ENCODE results near the gene TALDO1. TPM values are rescaled to one million over a fixed set of nuclear protein-coding genes. Genes with fewer than 3 reads are reported as not detected.

TALDO1 gene
- total RNA-seq, 1 donor from 2014 or later: 101 TPM

- H3K9me3 Mint-ChIP-seq: no peaks in the 10 kb centered on the region
- no peak for DNase-seq (ENCODE audit: low spot score)
- no peaks in the 10 kb centered on the region for H3K36me3 ChIP-seq
- H3K4me1 Mint-ChIP-seq: peaks cover 20% of the 10 kb centered on the region
- no peak overlapping the region for H3K4me3 Mint-ChIP-seq
- peaks cover 30% of the 10 kb centered on the region for H3K4me1 ChIP-seq
- no peak overlapping the region for H3K27ac ChIP-seq
- no peak overlapping the region for H3K4me3 ChIP-seq
- H3K4me2 ChIP-seq: no peak overlapping the region
- H3K9ac ChIP-seq: no peak overlapping the region
- peaks cover 2% of the 10 kb centered on the region for H3K36me3 Mint-ChIP-seq
- no peaks in the 10 kb centered on the region for H3K9me3 ChIP-seq (ENCODE audit: low read depth)
- no peak for TF ChIP-seq EZH2phosphoT487 (IDR thresholded peaks at IDR 0.05)
- TF ChIP-seq EZH2 (IDR thresholded peaks at IDR 0.05): no peak
- peaks cover 7% of the 10 kb centered on the region for H3K27me3 Mint-ChIP-seq (ENCODE audit: insufficient read depth, low read depth)
- H3K27me3 ChIP-seq: no peaks in the 10 kb centered on the region
- peaks cover 26% of the 10 kb centered on the region for H3F3A ChIP-seq (ENCODE audit: low read depth)
- no peak overlapping the region for H3K27ac Mint-ChIP-seq
- peaks cover 14% of the 10 kb centered on the region for H3K79me2 ChIP-seq (ENCODE audit: low read depth)
- H4K20me1 ChIP-seq (ENCODE audit: low read depth): peaks cover 45% of the 10 kb centered on the region
- H2AFZ ChIP-seq (replicated peaks): no peak overlapping the region
Measured at GRCh38 chr11:794013-794765, 46.9 kb downstream of the TALDO1 start.

DNA sequence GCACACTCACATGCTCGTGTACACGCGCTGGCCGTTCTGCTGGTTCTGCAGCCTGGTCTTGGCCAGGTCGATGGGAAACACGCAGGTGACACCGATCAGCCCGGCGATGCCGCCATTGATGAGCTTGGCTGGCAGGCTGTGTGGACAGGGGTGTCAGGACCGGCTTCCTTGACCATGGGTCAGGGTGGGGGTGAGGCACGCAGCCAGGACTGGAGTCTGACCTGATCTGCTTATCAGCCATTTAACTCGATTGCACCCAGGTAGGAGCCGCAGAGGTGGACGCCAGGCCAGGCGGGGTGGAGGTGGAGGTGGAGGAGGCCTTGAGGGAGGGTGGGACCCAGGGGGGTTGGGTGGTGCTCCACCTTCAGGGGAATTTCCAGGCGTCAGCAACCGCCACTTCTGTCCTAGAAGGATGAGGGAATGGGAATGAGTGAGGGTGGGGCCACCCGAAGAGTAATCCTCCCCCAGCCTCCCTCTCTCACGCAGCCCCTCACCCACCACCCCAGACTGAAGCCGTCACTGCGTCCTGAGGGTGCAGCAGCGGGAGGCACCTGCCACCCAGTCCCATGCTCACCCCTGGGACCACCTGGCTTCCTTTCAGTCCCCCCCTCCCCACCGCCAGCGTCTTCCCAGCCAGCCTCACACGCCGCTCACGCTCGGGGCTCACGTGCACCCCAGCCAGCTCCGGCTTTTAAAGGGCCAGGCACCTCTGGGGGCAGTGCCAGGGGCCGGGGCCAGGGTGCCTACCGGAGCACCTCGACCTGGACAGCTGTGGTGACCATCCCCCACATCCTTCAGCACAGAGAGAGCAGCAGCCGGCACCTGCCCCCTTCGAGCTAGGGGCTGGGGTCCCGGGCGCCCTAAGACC, 47.7 kb downstream of the TALDO1 start:
- no peaks in the 10 kb centered on the region for H3K27me3 ChIP-seq
- Mint-ChIP-seq H3K4me1 (peaks cover 20% of the 10 kb centered on the region), H3K4me3 (no peak overlapping the region), H3K36me3 (peaks cover 2% of the 10 kb centered on the region), H3K27me3 (ENCODE audit: insufficient read depth, low read depth) (peaks cover 7% of the 10 kb centered on the region), H3K27ac (no peak overlapping the region), H3K9me3 (no peaks in the 10 kb centered on the region)
- no peak overlapping the region for H3K9ac ChIP-seq
- H3K4me1 ChIP-seq: peaks cover 25% of the 10 kb centered on the region
- no peaks in the 10 kb centered on the region for H3K9me3 ChIP-seq (ENCODE audit: low read depth)
- H3K4me2 ChIP-seq: no peak overlapping the region
- no peak overlapping the region for H2AFZ ChIP-seq (replicated peaks)
- H3K79me2 ChIP-seq (ENCODE audit: low read depth): peaks cover 14% of the 10 kb centered on the region
- no peak for TF ChIP-seq EZH2 (IDR thresholded peaks at IDR 0.05)
- no peak for TF ChIP-seq CTCF (IDR thresholded peaks at IDR 0.05)
- TF ChIP-seq EZH2phosphoT487 (IDR thresholded peaks at IDR 0.05): no peak
- H4K20me1 ChIP-seq (ENCODE audit: low read depth): peaks cover 43% of the 10 kb centered on the region
- no peak for DNase-seq (ENCODE audit: low spot score)
- H3K27ac ChIP-seq: no peak overlapping the region
- H3F3A ChIP-seq (ENCODE audit: low read depth): peaks cover 23% of the 10 kb centered on the region
- H3K36me3 ChIP-seq: no peaks in the 10 kb centered on the region
- no peak overlapping the region for H3K4me3 ChIP-seq

- Histone ChIP-seq H3K4me2 (peak overlapping the region; percentile 79), H3K27me3 (no peaks in the 10 kb centered on the region), H4K20me1 (ENCODE audit: low read depth) (peaks cover 37% of the 10 kb centered on the region), H3K27ac (no peak overlapping the region), H3K9ac (no peak overlapping the region), H3K4me1 (peaks cover 16% of the 10 kb centered on the region), H3K36me3 (no peaks in the 10 kb centered on the region), H3K79me2 (ENCODE audit: low read depth) (peaks cover 14% of the 10 kb centered on the region), H2AFZ (replicated peaks) (no peak overlapping the region), H3K9me3 (ENCODE audit: low read depth) (no peaks in the 10 kb centered on the region), H3K4me3 (no peak overlapping the region), H3F3A (ENCODE audit: low read depth) (peaks cover 14% of the 10 kb centered on the region)
- TF ChIP-seq EZH2phosphoT487 (IDR thresholded peaks at IDR 0.05): no peak
- TF ChIP-seq CTCF (IDR thresholded peaks at IDR 0.05): no peak
- no peak for TF ChIP-seq EZH2 (IDR thresholded peaks at IDR 0.05)
- no peak for DNase-seq (ENCODE audit: low spot score)
- Mint-ChIP-seq H3K27ac (no peak overlapping the region), H3K4me3 (peak overlapping the region; percentile 93), H3K9me3 (no peaks in the 10 kb centered on the region), H3K4me1 (peaks cover 17% of the 10 kb centered on the region), H3K36me3 (peaks cover 2% of the 10 kb centered on the region), H3K27me3 (ENCODE audit: insufficient read depth, low read depth) (peaks cover 7% of the 10 kb centered on the region)
Measured at GRCh38 chr11:795634-796564, 48.6 kb downstream of the TALDO1 start.
